ENCODE results near the gene KCNAB2.

Gene KCNAB2

GRCh38 chr1:6145396-6145750, 99.7 kb downstream of the KCNAB2 start:
- TF ChIP-seq ZFP3 (CRISPR knock-in tag; IDR thresholded peaks at IDR 0.05) (no peak), ZNF8 (CRISPR knock-in tag; IDR thresholded peaks at IDR 0.05) (no peak), ZNF70 (CRISPR knock-in tag; IDR thresholded peaks at IDR 0.05) (no peak), PPARA (CRISPR knock-in tag; IDR thresholded peaks at IDR 0.05; ENCODE audit: borderline replicate concordance) (no peak), ZFP30 (CRISPR knock-in tag; IDR thresholded peaks at IDR 0.05) (no peak), TCF4 (CRISPR knock-in tag; IDR thresholded peaks at IDR 0.05; ENCODE audit: borderline replicate concordance) (no peak), BACH2 (CRISPR knock-in tag; IDR thresholded peaks at IDR 0.05; ENCODE audit: borderline replicate concordance) (no peak)
- TF ChIP-seq, protein P1, sequence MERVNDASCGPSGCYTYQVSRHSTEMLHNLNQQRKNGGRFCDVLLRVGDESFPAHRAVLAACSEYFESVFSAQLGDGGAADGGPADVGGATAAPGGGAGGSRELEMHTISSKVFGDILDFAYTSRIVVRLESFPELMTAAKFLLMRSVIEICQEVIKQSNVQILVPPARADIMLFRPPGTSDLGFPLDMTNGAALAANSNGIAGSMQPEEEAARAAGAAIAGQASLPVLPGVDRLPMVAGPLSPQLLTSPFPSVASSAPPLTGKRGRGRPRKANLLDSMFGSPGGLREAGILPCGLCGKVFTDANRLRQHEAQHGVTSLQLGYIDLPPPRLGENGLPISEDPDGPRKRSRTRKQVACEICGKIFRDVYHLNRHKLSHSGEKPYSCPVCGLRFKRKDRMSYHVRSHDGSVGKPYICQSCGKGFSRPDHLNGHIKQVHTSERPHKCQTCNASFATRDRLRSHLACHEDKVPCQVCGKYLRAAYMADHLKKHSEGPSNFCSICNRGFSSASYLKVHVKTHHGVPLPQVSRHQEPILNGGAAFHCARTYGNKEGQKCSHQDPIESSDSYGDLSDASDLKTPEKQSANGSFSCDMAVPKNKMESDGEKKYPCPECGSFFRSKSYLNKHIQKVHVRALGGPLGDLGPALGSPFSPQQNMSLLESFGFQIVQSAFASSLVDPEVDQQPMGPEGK (CRISPR knock-in tag; IDR thresholded peaks at IDR 0.05; ENCODE audit: borderline replicate concordance), result no peak
- ATAC-seq, result no peak

DNA sequence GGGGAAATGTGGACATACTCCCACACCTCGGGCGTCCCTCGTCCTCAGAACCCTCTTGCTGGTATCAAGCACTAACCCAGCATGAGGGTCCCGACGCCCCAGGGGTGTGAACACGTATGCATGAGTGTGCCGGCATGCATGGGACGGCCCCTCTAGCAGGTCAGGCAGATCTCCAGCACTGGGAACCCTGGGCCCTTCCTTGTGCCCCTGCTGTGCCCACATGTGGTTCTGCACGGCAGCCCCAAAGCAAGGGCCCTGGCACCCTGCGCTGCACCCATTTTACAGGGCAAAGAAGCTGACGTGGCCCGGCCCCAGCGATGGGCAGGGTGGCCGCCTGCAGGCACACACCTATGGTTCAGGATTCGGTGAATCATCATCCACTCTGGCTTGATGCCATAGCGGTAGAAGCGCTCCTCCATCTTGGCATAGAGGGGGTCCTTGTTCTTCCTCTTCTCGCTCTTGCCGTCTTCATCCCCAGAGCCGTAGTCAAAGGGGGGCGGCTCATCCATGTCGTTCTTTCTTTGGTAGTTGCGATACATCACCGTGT, 100.2 kb downstream of the KCNAB2 start:
- no peak for ATAC-seq
- TF ChIP-seq POU6F1 (CRISPR knock-in tag; IDR thresholded peaks at IDR 0.05; ENCODE audit: borderline replicate concordance, low read depth), result no peak
- no peak for TF ChIP-seq PPARA (CRISPR knock-in tag; IDR thresholded peaks at IDR 0.05; ENCODE audit: borderline replicate concordance)
- TF ChIP-seq RARB (CRISPR knock-in tag; IDR thresholded peaks at IDR 0.05), result no peak
- no peak for TF ChIP-seq ZC3H10 (CRISPR knock-in tag; IDR thresholded peaks at IDR 0.05)
- no peak for TF ChIP-seq TSHZ2 (CRISPR knock-in tag; IDR thresholded peaks at IDR 0.05)
- no peak for TF ChIP-seq SNAI2 (CRISPR knock-in tag; IDR thresholded peaks at IDR 0.05)
- TF ChIP-seq ZFP30 (CRISPR knock-in tag; IDR thresholded peaks at IDR 0.05), result no peak
- no peak for TF ChIP-seq CSDC2 (CRISPR knock-in tag; IDR thresholded peaks at IDR 0.05)
- no peak for TF ChIP-seq ZNF565 (CRISPR knock-in tag; conservative IDR thresholded peaks at IDR 0.05; ENCODE audit: low read depth)
- TF ChIP-seq GLIS3 (CRISPR knock-in tag; IDR thresholded peaks at IDR 0.05), result no peak
- TF ChIP-seq, protein P1 (CRISPR knock-in tag; IDR thresholded peaks at IDR 0.05; ENCODE audit: borderline replicate concordance), result no peak
- TF ChIP-seq CREB5 (CRISPR knock-in tag; IDR thresholded peaks at IDR 0.05; ENCODE audit: low read depth), result no peak
- no peak for TF ChIP-seq ARNTL (CRISPR knock-in tag; IDR thresholded peaks at IDR 0.05; ENCODE audit: borderline replicate concordance, low read depth)
- TF ChIP-seq ZNF70 (CRISPR knock-in tag; IDR thresholded peaks at IDR 0.05), result no peak
- no peak for TF ChIP-seq ZFP3 (CRISPR knock-in tag; IDR thresholded peaks at IDR 0.05)
- no peak for TF ChIP-seq BACH2 (CRISPR knock-in tag; IDR thresholded peaks at IDR 0.05; ENCODE audit: borderline replicate concordance)
- TF ChIP-seq ESRRG (CRISPR knock-in tag; IDR thresholded peaks at IDR 0.05), result no peak
- no peak for TF ChIP-seq ISL1 (CRISPR knock-in tag; IDR thresholded peaks at IDR 0.05)

Data from SK-N-SH treated with all-trans-retinoic acid at 6 μM for 48 hours (cell line).